ENCODE data around the gene CDHR4. TPM values are rescaled to one million over a fixed set of nuclear protein-coding genes. Genes with fewer than 3 reads are reported as not detected.

CDHR4 gene
- total RNA-seq, 1 experiment from 2014 or later, result 0.17 TPM

DNA sequence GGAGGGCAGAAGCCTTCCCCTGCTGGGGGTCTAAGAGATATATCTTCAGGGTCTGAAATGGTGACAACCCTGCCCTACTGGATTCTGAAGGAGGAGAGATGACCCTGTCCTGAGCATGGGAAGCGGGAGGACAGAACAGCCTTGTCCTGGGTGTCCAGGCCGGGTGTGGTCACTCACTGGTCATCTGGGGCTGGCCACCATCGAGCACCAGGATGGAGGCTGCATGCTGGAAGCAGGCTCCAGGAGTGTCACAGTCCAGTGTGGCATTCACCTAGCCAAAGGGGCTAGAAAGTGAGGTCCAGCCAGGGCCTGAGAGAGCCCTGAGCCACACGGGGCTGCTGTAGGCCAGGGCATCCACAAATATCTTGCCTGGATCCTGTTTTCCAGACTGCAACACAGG lies 5.2 kb downstream of the CDHR4 start:
- Mint-ChIP-seq H3K4me1 (peaks cover 3% of the 10 kb centered on the region; the same call in 1 of the 2 replicates), H3K36me3 (no peaks in the 10 kb centered on the region), H3K9me3 (no peaks in the 10 kb centered on the region), H3K27me3 (ENCODE audit: low read depth) (peaks cover 11% of the 10 kb centered on the region), H3K4me3 (no peak overlapping the region), H3K27ac (no peak overlapping the region)
- CTCF ChIA-PET, result interaction anchor here (0.5 to 1.5 kb wide), 2 partner anchors 8 to 106 kb away, joined by 3 to 4 read pairs; no protein-coding TSS in a partner anchor
- POLR2A ChIA-PET, result no interaction called here
- DNase-seq (ENCODE audit: low spot score), result no peak
- no peak for TF ChIP-seq PRRX2 (CRISPR knock-in tag; IDR thresholded peaks at IDR 0.05)
- TF ChIP-seq NFE2L1 (CRISPR knock-in tag; IDR thresholded peaks at IDR 0.05), result no peak
- TF ChIP-seq ZNF423 (CRISPR knock-in tag; IDR thresholded peaks at IDR 0.05), result no peak
- TF ChIP-seq, protein P1, sequence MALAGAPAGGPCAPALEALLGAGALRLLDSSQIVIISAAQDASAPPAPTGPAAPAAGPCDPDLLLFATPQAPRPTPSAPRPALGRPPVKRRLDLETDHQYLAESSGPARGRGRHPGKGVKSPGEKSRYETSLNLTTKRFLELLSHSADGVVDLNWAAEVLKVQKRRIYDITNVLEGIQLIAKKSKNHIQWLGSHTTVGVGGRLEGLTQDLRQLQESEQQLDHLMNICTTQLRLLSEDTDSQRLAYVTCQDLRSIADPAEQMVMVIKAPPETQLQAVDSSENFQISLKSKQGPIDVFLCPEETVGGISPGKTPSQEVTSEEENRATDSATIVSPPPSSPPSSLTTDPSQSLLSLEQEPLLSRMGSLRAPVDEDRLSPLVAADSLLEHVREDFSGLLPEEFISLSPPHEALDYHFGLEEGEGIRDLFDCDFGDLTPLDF (CRISPR knock-in tag; IDR thresholded peaks at IDR 0.05), result no peak
- TF ChIP-seq, protein P2, sequence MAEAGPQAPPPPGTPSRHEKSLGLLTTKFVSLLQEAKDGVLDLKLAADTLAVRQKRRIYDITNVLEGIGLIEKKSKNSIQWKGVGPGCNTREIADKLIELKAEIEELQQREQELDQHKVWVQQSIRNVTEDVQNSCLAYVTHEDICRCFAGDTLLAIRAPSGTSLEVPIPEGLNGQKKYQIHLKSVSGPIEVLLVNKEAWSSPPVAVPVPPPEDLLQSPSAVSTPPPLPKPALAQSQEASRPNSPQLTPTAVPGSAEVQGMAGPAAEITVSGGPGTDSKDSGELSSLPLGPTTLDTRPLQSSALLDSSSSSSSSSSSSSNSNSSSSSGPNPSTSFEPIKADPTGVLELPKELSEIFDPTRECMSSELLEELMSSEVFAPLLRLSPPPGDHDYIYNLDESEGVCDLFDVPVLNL (CRISPR knock-in tag; IDR thresholded peaks at IDR 0.05; ENCODE audit: borderline replicate concordance, low read depth), result no peak
- TF ChIP-seq, protein P3, sequence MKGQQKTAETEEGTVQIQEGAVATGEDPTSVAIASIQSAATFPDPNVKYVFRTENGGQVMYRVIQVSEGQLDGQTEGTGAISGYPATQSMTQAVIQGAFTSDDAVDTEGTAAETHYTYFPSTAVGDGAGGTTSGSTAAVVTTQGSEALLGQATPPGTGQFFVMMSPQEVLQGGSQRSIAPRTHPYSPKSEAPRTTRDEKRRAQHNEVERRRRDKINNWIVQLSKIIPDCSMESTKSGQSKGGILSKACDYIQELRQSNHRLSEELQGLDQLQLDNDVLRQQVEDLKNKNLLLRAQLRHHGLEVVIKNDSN (CRISPR knock-in tag; IDR thresholded peaks at IDR 0.05), result no peak
- no peak for TF ChIP-seq ZNF671 (CRISPR knock-in tag; IDR thresholded peaks at IDR 0.05)
- TF ChIP-seq, protein P4, sequence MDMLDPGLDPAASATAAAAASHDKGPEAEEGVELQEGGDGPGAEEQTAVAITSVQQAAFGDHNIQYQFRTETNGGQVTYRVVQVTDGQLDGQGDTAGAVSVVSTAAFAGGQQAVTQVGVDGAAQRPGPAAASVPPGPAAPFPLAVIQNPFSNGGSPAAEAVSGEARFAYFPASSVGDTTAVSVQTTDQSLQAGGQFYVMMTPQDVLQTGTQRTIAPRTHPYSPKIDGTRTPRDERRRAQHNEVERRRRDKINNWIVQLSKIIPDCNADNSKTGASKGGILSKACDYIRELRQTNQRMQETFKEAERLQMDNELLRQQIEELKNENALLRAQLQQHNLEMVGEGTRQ (CRISPR knock-in tag; IDR thresholded peaks at IDR 0.05), result no peak
- TF ChIP-seq NFYB (CRISPR knock-in tag; conservative IDR thresholded peaks at IDR 0.05; ENCODE audit: low read depth), result no peak
- TF ChIP-seq, protein P5, sequence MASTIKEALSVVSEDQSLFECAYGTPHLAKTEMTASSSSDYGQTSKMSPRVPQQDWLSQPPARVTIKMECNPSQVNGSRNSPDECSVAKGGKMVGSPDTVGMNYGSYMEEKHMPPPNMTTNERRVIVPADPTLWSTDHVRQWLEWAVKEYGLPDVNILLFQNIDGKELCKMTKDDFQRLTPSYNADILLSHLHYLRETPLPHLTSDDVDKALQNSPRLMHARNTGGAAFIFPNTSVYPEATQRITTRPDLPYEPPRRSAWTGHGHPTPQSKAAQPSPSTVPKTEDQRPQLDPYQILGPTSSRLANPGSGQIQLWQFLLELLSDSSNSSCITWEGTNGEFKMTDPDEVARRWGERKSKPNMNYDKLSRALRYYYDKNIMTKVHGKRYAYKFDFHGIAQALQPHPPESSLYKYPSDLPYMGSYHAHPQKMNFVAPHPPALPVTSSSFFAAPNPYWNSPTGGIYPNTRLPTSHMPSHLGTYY (CRISPR knock-in tag; IDR thresholded peaks at IDR 0.05), result no peak
- TF ChIP-seq, protein P6, sequence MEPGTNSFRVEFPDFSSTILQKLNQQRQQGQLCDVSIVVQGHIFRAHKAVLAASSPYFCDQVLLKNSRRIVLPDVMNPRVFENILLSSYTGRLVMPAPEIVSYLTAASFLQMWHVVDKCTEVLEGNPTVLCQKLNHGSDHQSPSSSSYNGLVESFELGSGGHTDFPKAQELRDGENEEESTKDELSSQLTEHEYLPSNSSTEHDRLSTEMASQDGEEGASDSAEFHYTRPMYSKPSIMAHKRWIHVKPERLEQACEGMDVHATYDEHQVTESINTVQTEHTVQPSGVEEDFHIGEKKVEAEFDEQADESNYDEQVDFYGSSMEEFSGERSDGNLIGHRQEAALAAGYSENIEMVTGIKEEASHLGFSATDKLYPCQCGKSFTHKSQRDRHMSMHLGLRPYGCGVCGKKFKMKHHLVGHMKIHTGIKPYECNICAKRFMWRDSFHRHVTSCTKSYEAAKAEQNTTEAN (CRISPR knock-in tag; IDR thresholded peaks at IDR 0.05), result no peak
- no peak for TF ChIP-seq CBFB (CRISPR knock-in tag; IDR thresholded peaks at IDR 0.05; ENCODE audit: low read depth)
- TF ChIP-seq, protein P7, sequence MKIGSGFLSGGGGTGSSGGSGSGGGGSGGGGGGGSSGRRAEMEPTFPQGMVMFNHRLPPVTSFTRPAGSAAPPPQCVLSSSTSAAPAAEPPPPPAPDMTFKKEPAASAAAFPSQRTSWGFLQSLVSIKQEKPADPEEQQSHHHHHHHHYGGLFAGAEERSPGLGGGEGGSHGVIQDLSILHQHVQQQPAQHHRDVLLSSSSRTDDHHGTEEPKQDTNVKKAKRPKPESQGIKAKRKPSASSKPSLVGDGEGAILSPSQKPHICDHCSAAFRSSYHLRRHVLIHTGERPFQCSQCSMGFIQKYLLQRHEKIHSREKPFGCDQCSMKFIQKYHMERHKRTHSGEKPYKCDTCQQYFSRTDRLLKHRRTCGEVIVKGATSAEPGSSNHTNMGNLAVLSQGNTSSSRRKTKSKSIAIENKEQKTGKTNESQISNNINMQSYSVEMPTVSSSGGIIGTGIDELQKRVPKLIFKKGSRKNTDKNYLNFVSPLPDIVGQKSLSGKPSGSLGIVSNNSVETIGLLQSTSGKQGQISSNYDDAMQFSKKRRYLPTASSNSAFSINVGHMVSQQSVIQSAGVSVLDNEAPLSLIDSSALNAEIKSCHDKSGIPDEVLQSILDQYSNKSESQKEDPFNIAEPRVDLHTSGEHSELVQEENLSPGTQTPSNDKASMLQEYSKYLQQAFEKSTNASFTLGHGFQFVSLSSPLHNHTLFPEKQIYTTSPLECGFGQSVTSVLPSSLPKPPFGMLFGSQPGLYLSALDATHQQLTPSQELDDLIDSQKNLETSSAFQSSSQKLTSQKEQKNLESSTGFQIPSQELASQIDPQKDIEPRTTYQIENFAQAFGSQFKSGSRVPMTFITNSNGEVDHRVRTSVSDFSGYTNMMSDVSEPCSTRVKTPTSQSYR (CRISPR knock-in tag; IDR thresholded peaks at IDR 0.05), result no peak
- TF ChIP-seq, protein P8, sequence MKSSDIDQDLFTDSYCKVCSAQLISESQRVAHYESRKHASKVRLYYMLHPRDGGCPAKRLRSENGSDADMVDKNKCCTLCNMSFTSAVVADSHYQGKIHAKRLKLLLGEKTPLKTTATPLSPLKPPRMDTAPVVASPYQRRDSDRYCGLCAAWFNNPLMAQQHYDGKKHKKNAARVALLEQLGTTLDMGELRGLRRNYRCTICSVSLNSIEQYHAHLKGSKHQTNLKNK (CRISPR knock-in tag; IDR thresholded peaks at IDR 0.05), result no peak
- no peak for TF ChIP-seq IRF2 (CRISPR knock-in tag; IDR thresholded peaks at IDR 0.05; ENCODE audit: borderline replicate concordance, low read depth)
- no peak for TF ChIP-seq MYBL2 (CRISPR knock-in tag; IDR thresholded peaks at IDR 0.05)
- TF ChIP-seq, protein P9, sequence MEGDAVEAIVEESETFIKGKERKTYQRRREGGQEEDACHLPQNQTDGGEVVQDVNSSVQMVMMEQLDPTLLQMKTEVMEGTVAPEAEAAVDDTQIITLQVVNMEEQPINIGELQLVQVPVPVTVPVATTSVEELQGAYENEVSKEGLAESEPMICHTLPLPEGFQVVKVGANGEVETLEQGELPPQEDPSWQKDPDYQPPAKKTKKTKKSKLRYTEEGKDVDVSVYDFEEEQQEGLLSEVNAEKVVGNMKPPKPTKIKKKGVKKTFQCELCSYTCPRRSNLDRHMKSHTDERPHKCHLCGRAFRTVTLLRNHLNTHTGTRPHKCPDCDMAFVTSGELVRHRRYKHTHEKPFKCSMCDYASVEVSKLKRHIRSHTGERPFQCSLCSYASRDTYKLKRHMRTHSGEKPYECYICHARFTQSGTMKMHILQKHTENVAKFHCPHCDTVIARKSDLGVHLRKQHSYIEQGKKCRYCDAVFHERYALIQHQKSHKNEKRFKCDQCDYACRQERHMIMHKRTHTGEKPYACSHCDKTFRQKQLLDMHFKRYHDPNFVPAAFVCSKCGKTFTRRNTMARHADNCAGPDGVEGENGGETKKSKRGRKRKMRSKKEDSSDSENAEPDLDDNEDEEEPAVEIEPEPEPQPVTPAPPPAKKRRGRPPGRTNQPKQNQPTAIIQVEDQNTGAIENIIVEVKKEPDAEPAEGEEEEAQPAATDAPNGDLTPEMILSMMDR (IDR thresholded peaks at IDR 0.05), result no peak
- TF ChIP-seq CREM (CRISPR knock-in tag; IDR thresholded peaks at IDR 0.05), result no peak
- no peak for TF ChIP-seq EMX1 (CRISPR knock-in tag; IDR thresholded peaks at IDR 0.05)
- no peak for ATAC-seq
